ENCODE measurements around the gene RPGRIP1L.

GRCh38 chr16:53631236-53632025, 72.2 kb downstream of the RPGRIP1L start:
- TF ChIP-seq, protein P1, sequence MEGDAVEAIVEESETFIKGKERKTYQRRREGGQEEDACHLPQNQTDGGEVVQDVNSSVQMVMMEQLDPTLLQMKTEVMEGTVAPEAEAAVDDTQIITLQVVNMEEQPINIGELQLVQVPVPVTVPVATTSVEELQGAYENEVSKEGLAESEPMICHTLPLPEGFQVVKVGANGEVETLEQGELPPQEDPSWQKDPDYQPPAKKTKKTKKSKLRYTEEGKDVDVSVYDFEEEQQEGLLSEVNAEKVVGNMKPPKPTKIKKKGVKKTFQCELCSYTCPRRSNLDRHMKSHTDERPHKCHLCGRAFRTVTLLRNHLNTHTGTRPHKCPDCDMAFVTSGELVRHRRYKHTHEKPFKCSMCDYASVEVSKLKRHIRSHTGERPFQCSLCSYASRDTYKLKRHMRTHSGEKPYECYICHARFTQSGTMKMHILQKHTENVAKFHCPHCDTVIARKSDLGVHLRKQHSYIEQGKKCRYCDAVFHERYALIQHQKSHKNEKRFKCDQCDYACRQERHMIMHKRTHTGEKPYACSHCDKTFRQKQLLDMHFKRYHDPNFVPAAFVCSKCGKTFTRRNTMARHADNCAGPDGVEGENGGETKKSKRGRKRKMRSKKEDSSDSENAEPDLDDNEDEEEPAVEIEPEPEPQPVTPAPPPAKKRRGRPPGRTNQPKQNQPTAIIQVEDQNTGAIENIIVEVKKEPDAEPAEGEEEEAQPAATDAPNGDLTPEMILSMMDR (IDR thresholded peaks at IDR 0.05), result no peak
- TF ChIP-seq EZH2 (IDR thresholded peaks at IDR 0.05; ENCODE audit: borderline replicate concordance, insufficient read depth, low read depth, low read length, poor library complexity, severe bottlenecking), result no peak
